HG03039 (cell line): ENCODE results near the gene ANAPC2.
A peak's percentile ranks its signal among the peaks of the same experiment; 100 is the strongest.

Experiments
- ATAC-seq: cut with Tn5 transposase; IDR thresholded peaks from one replicate; pipeline ENCODE4 v1.9.1; 2021; ENCODE audit warnings: mild to moderate bottlenecking, moderate library complexity; ENCODE audit not compliant: unreplicated experiment

Gene ANAPC2

DNA sequence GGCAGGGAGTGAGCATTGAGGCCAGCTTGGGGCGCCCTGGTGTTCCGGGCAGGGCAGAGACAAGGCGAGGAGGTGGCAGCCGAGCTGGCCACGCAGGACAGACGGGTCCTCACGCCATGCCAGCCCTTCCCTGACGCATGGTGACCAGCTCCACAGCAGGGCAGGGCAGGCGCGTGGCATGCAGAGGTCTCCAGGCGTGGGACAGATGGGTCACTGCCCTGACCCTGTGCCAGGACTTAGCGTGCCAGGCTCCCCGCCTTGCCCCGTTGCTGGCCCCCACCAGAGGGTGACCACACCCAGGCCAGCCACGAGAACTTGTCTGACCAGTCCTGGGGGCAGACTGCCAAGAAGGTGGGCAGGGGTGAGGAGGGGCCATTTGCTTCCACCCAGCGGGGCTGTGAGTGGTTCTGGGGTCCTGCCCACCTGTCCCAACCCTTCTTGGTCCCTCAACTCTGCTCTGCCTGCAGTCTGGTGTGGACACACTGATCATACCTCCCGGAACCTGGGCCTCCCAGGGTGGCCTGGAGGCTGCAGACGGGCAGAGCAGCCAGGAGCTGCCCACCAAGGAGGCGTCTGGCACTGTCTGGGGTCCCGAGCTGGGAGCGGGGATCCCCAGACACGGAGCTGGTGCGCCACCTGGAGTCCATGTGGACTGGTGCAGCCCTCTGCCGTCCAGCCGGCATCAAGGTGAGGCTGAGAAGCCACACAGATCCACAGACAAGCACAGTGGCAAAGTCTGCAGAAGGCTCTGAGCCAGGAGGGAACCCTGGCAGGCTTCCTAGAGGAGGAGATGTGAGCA, 38.9 kb upstream of the ANAPC2 start, which contains the start of gene RNF224:
Gene RNF224, plus strand, starts transcription at position 449 of the 799 bp plus-strand sequence. CDS start 834 bp downstream, outside the sequence.
- no peak for ATAC-seq

DNA sequence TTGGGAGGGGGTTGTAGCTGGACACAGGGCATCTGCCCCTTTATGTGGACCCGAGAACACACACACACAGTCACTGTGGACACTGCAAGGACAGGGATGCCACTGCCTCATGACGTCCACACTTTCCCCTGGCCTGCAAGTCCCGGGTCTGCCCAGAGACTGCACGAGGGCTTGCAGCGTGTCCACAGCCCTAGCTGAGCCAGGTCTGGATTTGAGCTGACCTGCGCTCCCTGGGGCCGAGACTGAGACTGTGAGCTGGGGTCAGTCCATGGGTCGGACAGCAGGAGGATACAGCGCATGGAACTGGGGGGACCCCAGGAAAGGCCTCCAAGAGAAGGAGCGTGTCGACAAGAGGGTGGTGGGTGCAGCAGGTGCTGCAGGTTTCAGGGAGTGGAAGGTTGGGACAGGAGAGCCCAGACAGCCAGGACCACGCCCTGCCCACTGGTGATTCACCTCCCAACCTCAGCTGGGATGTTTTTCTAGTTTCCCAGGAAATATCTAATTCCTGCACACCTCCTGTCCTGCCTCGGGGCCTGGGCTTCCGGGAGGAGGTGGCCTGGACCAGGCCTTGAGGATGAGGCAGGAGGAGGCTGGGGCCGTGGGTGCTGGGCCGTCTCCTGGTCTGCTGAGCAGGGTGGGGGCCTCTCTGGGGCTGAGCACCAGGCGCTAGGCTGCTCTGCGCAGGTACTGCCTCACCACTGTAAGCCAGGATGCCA, 38.1 kb upstream of the ANAPC2 start:
- no peak for ATAC-seq

DNA sequence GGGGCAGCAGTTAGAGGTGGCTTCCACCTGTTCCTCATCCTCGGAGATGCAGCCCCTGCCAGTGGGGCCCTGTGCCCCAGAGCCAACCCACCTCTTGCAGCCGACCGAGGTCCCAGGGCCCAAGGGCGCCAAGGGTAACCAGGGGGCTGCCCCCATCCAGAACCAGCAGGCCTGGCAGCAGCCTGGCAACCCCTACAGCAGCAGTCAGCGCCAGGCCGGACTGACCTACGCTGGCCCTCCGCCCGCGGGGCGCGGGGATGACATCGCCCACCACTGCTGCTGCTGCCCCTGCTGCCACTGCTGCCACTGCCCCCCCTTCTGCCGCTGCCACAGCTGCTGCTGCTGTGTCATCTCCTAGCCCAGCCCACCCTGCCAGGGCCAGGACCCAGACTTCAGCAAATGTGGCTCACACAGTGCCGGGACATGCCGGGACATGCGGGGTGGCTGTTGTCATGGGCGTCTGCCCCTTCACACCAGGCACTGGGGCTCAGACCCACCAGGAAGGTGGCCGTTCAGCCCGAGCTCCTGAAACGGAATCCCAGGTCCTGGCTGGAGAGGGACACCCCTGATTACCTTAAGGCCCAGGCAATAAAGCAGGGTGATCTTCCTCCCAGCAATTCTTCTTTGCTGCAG, 37.5 kb upstream of the ANAPC2 start:
- ATAC-seq: no peak

DNA sequence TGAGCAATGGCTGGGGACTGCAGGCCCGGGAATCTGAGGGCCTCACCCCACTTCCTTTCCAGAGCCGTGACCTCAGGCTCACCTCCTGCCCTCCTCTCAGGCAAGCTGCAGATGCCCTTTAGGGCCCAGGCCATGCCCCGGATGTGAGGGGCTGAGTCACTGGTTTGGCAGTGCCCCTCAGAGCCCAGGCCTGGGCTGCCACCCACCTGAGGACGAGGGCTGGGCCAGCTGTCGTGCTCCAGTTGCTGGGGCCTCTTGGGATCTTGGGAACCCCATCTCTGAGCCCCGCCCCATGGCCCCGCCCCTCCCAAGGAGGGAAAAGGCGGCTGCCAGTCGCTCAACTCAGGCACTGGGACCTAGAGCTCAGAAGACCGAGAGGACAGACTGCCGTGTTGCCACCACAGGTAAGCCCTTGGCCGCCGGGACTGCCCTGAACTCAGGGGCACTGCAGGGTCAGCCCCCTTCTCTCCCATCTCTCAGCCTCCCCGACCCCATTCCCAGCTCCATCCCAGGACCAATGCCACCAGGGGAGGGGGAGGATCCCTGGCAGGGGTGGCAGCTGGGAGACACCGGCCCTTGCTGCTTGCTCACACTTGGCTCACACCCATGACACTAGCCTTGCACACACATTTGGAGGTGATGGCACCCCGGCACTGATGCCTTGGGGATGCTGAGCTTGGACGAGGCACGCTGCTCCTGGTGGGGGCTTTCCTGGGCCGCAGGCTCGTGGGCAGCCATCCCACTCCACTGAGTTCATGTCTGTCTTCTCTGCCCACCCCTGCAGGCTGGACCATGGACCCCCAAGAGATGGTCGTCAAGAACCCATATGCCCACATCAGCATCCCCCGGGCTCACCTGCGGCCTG, 36.7 kb upstream of the ANAPC2 start, which contains the start of gene CYSRT1:
Gene CYSRT1, plus strand, starts transcription at position 345 of the 865 bp plus-strand sequence. Its CDS starts 448 bp downstream, at position 793.
- ATAC-seq: no peak

DNA sequence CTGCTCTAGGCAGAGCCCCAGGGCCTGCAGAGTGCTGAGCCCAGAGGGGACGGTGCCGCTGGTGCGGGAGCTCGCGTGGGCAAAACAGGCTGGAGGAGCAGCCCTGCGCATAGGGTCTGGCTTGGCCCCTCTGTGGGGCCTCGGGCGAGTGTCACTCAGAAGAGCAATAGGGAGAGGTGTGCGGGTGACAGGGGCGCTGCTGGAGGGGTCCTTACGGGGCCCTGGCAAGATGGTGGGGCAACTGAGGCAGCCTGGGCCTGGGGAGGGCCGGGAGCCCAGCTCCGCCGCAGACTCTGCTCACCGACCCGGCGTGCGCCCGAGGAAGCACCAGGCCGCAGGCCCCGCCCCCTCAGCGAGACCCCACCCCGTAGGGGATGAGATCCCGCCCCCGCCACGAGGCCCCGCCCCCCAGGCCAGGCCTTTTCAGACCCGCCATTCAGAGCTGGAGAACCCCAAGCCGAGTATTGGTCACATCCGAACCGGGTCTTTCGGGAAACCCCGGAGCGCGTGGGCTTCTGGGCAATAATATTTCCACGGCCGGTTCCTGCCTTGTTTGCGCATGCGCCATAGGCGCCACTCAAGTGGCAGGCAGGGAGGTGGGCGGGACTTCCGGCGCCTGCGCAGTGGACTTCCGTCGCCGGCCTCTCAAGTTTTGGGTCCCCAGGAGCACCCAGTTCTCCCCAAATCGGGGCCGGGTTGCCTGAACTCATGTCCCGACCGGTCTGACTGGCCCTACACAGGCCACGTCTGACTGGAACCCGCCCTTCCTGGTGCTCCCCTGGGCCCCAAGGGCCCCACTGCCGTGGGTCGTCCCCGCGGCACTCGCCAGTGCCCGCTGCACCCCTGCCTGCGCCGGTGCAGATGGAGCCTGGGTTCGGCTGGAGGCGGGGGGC, 35.0 kb upstream of the ANAPC2 start:
- ATAC-seq: peak; percentile 54

DNA sequence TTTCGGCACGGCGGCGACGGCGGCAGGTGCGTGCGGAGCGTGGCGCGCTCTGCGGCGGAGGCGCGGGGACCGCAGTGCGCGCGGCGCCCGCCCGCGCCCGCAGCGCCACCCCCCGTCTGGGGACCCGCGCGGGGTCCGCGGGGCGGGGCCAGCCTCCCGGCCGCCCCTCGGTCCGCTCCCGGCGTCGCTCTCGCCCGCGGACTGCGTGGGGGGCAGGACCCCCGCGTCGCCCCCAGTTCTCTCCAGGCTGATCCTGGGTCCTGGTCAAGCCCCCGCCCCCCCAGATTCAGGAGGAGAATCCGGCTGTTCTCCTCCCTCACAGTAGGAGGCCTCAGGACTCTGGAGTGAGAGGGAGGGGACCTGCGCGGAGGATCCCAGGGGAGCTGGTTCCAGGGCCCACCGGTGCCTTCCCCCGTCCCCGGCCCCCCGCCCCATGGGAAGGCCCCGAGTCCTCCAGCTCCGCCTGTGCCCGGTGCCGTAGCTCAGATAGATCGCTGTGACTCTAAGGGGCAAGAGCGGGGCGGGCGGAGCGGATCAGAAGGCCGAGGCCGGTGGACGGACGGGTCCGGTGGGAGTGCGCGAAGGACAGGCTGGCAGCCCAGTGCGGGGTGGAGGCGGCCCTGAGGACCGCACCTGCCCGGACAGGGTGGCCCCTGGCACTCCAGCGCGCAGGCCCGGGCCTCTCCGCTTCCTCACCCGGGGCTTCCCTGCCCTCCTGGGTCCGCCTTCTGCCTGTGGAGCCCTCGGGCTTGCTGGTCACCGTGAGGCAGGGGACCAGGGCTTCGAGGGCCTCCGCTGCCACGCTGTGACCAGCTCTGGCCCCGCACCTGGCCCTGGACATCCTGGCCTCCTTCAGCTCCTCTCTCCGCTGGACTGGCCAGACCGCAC, 34.1 kb upstream of the ANAPC2 start, which contains the start of gene RNF208:
Gene RNF208, minus strand, starts transcription at position 51 of the 888 bp plus-strand sequence. CDS start 1,028 bp downstream, outside the sequence.
- ATAC-seq: no peak

DNA sequence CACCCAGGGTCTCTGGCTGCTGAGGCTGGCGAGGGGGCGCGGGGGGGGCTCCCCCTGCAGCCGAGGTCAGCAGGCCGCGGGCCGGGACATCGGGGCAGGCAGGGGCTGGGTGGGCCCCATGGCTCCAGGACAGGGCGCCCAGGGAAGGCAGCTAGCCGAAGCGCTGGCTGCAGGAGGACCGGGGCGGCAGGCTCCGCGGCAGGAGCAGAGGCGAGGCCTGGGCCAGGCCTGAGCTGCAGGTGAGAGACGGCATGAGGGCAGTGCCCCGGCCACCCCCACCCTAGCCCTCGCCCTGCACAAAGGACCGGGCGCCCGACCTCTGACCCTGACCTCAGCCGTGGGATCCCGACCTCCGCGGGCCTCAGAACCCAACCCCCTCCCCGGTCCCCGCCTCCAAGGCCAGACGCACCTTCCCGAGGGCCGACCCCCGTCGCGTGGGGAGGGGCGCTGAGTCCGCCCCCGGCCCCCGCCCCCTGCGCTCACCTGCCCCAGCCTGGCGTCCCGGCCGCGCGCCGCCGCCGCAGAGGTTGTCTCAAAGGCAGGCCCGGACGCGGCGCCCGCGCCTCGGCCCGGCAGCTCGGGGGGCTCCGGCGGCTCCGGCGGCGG, 33.2 kb upstream of the ANAPC2 start:
- no peak for ATAC-seq

DNA sequence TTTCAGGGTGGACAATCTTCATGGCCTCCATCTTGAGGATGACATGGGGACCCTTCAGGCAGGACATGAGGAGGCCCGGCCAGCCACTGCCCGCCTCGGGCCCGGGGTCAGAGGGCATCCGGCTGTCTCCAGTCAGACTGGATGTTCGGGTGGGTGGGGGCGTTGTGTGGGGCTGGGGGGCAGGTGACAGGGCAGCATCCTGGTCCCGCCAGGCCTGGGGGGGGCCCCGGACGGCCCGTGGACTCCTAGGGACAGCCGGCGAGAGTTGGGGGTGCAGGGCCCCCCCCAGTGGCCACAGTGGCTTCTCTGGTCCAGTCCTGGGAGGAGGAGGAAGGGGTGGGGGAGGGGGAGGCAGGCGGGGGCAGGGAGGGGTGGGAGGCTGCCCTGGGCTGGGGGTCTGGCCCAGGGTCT, 32.7 kb upstream of the ANAPC2 start:
- ATAC-seq: no peak

DNA sequence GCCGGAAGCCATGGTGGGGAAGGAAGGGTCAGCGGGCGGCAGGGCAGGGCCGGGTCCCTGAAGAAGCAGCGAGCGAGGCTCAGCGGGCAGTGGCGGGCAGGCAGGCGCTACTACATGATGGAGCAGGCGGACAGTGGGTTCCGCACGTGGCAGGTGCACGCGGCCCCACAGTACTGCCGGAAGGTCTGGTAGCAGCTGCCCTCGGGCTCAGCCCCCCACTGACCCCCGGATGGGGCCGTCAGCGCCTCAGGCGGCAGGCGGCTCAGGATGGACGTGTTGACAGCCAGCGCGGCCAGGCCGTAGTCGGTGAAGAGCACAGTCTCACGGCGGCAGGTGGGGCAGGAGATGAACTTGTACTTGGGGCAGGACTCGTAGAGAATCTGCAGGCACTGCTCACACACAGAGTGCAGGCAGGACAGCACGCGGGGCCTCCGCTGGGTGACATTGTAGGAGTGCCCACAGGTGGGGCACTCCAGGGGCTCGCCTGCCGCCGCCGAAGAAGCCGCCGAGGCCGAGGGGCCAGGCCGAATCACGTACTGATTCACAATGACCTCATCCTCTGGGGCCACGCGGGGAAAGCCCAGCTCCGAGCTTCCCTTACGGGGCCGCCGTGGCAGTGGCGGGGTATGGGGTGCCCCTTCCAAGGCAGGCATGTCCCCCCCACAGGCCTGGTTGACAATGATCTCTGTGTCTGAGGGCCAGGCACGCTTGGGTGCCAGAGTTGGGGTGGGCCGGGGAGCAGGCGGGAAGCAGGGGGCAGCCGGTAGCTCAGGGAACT, 32.1 kb upstream of the ANAPC2 start:
- ATAC-seq: no peak

DNA sequence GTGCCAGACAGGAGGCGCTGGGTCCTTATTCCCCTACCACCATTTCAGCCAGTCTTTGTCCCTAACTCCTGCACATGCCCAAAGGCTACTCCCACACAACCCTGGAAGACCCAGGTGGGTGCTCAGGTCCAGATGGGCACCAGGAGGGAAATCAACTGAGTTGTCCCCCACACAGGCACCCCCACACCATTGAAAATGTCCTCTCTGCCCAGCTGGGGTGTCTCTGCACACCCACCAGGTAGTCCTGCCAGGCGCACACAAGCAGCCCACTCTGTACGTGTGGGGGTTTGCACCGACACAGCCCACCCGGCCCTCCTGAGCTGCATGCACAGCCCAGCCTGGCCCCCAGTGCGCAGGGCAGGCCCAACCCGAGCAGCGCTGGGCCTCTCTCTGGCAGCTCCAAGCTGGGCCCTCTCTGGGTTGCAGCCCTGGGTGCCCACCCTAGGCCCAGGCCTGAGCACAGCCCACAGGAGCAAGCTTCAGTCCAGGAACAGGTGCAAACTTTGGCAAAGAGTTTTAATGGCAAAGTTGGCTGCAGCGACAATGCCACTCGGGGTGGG, 31.5 kb upstream of the ANAPC2 start:
- ATAC-seq: no peak

DNA sequence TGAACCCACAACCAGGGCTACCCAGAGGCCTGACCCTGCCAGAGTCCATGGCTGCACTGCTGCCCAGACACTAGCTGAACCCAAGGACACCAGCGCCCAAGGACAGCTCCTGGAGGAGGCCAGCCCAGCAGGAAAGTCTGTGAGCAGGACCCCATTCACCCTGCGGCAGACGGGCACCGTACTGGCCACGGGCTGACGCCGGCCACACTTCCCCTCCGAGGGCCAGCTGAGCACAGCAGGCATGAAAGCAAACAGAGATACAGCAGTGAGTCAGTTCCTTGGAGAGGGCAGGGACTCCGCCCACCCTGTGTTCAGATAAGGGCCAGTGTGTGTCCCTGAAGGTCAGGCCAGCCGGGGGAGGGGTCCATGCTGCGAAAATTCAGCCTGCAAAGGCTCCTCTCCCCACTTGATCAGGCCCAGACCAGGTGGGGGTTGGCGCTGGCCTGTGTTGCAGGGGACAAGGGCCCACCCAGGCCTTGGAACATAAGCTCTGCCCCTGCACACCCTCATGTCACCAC, 30.5 kb upstream of the ANAPC2 start:
- ATAC-seq: no peak

DNA sequence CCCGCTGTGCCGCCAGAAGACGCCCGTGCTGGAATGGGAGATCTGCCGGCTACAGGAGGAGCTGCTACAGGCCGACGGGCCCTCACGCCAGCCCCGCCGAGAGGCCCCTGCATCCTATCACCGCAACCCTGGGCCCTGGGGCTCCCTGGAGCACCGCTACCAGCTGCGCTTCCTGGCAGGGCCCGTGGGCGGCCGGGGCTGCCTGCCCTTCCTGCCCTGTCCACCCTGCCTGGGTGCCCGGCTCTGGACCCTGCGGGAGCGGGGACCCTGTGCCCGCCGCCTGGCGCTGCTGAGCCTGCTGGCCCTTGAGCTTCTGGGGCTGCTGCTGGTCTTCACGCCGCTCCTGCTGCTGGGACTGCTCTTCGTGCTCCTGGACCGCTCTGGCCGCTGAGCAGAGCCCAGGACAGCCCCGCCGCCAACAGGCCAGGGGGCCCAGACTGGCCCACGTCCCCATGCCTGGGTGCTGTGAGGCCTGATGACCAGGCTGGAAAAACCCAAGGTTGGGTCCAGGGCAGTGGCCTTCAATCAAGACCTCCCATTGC, 29.9 kb upstream of the ANAPC2 start:
- no peak for ATAC-seq

DNA sequence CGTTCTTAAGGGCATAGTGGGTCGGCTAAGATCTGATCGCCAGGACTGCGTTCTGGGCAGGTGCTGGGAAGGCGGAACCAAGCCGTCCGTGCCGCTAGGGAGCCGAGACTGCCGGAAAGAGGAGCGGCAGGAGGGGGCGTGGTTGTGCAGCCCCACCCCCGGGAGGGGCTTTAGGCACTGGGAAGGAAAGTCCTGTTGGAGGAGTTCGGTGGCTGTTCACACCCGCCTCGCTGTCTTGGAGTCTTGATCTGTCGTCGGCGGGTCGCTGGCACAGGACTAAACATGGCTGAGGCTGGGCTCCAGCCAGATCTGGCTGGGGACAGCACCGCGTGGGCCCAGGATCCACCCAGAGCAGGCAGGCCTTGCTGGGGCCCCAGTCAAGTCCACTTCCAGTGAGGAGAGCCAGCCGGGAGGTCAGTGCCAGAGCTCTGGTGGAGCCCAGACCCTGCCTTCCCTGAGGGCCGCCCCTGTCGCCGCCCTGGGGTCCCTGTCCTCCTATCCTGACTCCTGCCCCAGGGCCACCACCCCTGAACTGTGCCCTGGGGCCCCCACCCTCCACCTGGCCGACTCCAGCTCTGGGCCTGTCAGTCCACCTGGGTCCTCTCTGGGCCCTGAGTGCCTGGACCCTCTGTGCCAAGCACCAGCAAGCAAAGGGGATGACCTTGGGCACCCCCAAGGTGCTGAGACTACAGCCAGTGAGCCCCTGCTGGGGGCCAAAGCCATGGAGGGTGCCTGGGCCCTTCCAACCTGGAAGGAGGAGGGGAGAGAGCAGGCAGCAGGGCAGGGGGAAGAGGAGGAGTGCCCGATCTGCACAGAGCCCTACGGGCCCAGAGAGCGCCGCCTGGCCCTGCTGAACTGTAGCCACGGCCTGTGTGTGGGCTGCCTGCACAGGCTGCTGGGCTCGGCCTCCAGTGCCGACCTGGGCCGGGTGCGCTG, 29.2 kb upstream of the ANAPC2 start:
- no peak for ATAC-seq

DNA sequence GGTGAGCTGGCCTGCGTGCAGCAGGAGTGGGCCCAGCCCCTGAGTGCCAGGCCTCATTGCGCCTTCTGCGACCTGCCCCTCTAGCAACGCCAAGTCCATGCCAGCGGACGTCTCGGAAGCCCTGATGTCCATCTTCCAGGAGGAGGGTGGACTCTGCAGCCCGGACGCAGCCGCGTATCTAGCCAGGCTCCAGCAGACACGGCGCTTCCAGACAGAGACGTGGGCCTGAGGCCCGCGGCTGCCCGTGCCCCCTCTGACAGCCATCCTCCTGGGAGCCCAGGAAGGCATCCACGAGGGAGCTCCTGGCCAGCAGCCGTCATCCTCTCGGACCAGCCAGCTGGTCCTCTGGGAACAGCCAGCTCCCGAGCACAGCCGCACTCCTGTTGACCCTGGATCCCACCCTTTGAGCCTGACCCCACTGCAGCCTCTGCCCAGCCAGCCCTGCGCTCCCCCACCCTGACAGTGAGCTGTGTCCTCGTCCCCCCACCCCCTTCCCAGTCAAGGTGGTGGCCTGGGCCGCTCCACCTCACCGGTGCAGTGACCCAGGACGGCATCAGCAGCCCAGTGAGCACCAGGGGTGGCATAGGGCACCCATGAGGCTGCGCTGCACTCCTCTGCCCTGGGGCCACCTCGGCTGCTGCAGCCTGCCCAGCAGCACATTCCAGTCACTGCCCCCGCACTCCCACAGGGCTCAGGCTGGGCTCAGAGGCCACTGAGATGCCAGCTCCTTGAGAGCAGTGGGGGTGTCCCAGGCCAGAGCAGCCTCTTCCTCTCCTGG, 28.0 kb upstream of the ANAPC2 start:
- no peak for ATAC-seq
